IPS-NIHi11 (cell line): Measurements from ENCODE around the gene ART1.

Source experiments
- DNase-seq: peaks from one replicate; pipeline ENCODE4 v3.0.0; 2012; ENCODE audit warnings: mixed read lengths, low spot score

ART1 gene

DNA sequence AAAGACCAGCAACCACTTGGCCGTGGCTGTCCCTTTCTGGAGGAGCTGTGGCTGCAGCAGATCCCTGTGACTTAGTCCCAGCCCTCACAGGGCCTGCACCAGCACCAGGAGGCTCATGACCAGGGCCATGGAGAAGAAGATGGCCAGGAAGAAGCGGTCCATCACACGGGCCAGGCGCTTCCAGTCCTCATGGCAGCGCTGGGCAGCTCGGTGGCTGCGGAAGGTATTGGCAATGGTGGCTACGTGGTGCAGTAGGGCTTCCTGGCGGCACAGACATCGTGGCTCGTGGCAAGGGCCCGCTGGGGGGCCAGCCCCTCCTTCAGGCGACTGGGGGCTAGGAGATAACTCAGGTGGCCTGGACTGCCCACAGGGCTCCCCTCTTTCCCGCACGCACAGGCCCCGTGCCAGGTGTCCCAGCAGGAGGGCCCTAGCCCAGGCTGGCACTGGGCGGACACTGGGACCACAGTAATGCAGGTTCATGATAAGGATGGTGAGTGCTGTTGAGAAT lies 21.1 kb downstream of the ART1 start:
- DNase-seq = no peak

DNA sequence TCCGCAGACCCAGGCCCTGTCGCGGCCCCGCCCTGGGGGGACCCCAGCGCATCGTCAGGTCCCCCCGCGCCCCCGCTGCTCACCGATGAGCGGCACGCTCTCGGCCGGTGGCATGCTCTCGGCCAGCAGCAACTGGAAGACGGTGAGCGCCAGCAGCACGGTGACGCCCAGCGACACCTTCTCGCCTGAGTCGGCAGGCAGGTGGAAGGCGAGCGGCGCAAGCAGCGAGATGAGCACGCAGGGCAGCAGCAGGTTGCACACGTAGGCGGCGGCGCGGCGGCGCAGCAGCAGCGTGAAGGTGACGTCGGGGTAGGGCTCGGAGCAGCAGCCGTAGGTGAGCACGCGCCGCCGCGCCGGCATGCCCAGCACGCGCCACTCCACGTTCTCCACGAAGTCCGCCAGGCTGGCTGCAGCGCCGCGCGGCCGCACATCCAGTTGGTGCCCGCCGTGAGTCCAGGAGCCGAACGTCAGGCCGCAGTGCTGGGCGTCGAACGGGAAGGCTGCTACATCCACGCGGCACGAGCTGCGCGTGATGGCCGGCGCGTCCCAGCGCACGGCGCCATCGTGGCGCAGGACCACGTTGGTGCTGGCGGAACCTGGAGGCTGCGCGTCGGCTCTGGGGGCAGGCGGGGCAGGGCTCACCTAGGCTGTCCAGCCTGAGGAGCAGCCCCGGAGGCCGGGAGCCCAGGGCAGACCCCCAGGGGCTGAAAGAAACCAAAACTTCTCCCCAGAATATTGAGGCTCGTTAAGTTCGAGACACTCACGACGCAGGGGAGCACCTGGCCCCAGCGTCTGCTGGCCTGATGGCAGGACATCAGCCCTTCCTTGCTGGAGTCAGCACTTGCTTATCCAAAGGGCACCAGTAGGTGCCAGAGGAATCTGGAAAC lies 22.5 kb downstream of the ART1 start:
- no peak for DNase-seq

- DNase-seq = no peak
These were observed 24.2 kb downstream of the ART1 start for GRCh38 chr11:3669128-3669527.

DNA sequence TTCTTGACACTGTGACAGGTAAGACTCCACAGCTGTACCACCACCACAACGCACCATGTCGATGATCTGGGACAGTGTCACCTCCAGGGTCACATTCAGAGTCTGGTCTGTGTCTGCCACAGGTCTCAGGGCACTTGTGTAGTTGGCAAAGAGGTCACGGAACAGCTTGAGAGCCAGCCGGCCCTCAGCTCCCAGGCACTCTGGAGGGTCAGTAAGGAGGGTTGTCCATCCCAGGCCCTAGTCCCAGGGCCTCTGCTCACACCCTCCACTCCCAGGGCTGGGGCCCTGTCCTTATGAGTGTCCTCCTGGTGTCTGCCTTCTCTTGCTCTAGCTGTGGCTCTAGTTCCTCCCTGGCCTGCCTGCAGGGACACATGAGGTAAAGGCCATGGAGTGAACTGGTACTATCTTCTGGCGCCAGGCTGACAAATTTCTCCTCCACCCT lies 24.8 kb downstream of the ART1 start:
- no peak for DNase-seq

GRCh38 chr11:3671334-3672254 lies 26.7 kb downstream of the ART1 start, which contains the start of gene CHRNA10:
CHRNA10 (minus strand) TSS chr11:3671384; CDS start chr11:3671312, 72 bp downstream.
- DNase-seq = no peak

- DNase-seq = no peak
These were observed 29.3 kb downstream of the ART1 start for GRCh38 chr11:3674189-3674588.

- no peak for DNase-seq
These were observed 31.0 kb downstream of the ART1 start for GRCh38 chr11:3675971-3676370.

DNA sequence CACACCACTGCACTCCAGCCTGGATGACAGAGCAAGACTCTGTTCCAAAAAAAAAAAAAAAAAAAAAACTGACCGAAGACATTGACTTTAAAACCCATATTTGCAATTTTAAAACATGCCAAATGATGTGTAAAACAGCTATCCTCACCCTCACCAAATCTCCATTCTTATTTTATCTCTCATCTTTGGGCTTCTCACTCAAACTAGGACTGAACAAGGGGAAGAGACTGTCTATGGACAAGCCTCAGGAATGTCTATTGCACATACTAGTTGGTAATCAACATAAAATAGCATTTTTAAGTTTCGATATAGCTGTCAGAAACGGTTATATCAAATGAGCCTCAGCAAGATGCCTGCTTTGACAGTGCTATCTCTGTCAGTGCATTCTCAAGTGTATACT lies 34.1 kb downstream of the ART1 start:
- no peak for DNase-seq

GRCh38 chr11:3683039-3683438 lies 38.1 kb downstream of the ART1 start:
- no peak for DNase-seq

GRCh38 chr11:3684129-3684818 lies 39.3 kb downstream of the ART1 start:
- no peak for DNase-seq

DNA sequence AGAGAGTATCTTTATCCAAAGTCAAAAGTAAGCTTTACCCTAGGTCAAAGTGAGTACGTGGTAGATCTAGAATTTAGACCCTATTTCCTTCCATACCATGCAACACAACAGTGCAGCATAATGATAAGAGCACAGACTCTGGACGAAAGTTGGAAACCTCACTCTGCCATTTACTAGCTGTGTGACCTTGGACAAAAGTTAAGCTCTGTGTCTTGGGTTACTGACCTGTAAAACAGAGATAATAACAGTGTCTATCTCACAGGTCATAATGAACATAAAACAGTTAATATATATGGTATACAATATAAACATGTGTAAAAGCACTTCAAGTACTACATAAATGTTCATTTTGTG lies 39.9 kb downstream of the ART1 start:
- DNase-seq = no peak

DNA sequence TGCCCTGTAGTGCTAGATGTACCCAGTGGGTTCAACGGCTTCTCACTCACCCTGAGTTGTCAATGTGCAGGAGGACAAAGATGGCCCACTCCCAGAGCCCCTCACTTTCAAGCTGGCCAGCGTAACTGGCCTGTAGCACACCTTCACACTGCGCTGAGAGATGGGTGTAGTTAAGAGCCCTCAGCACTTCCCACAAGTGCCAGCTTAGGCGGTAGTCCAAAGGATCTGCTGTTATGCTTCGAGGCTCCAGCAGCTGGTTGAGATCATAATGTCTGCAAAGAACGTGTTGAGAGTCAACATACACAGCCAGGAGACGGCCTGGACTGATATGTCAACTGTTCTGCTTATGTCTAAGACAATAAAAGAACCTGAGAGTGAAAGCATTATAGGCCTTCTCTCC lies 41.0 kb downstream of the ART1 start:
- no peak for DNase-seq

DNA sequence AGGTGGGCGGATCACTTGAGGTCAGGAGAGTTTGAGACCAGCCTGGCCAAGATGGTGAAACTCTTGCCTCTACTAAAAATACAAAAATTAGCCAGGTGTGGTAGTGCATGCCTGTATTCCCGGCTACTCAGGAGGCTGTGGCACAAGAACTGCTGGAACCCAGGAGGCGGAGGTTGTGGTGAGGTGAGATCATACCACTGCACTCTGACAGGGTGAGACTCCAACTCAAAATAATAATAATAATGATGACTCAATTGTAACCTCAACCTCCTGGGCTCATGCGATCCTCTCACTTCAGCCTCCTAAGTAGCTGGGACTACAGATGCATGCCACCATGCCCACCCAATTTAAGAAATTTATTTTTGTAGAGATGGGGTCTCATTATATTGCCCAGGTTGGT lies 41.8 kb downstream of the ART1 start:
- DNase-seq = no peak

- DNase-seq = no peak
These were observed 55.5 kb downstream of the ART1 start for GRCh38 chr11:3700410-3700809.

GRCh38 chr11:3700910-3701309 lies 56.0 kb downstream of the ART1 start:
- DNase-seq = no peak

DNA sequence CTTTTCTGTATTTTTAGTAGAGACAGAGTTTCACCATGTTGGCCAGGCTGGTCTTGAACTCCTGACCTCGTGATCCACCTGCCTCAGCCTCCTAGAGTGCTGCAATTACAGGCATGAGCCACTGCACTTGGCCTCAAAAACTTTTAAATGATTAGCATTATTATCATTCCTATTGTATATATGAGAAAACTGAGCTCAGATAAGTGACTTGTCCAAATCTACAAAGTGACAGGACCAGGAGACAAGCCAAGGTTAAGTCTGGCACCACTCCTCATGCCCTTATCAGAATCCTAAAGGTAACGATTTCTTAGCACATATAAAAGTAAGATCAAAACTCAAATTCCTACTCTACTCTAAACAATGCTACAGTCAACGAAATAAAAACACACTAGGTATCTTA lies 58.5 kb downstream of the ART1 start:
- no peak for DNase-seq

DNA sequence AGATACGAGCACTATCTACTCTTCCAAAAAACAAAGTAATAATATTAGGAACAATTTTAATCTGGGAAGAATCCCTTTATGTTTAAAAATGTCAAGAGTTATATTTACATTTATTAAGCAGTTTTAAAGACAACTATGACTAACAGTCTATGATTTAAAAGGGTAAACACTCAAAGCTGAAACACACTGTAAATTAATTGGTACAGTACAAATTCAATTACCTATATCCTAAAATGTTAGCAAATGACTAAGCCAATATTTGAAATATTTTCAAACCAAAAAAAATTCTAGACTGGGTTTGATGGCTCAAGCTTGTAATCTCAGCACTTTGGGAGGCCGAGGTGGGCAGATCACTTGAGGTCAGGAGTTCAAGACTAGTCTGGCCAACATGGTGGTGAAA lies 62.2 kb downstream of the ART1 start:
- no peak for DNase-seq

GRCh38 chr11:3709977-3710376 lies 65.0 kb downstream of the ART1 start:
- DNase-seq = peak; percentile 39

GRCh38 chr11:3710485-3711259 lies 65.7 kb downstream of the ART1 start:
- DNase-seq = no peak

DNA sequence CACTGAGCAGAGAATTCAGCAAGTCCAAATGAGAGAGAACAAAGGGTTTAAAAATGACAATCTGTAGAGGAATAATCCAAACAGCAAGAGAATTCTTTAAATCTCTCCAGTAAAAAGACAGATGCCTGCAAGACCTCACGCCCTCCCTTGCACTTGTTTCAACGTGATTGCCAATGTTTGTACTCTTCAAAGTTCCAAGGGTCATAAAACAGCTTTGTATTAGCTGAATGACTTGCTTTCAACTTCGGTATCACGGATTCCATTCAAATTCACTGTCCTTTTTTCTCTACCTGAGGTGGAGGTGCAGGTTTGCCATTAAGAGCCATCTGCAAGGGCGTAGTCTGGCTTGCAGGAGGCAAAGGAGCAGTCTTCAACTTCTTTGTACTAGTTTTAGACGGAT lies 67.3 kb downstream of the ART1 start:
- no peak for DNase-seq
